Natural killer cell treated with Interleukin-12 subunit alpha and Interleukin-12 subunit beta and Interleukin-15 and Interleukin-18, amount 100 ng/mL, for 72 hours (primary cell): ENCODE measurements around the gene SLC66A2. TPM values are rescaled to one million over a fixed set of nuclear protein-coding genes. Genes with fewer than 3 reads are reported as not detected.
"Not testable (repeated sequence)": the region's sequence is repeated elsewhere in the genome, so short reads cannot be mapped to it uniquely, and the experiment has no call there.

ENCODE experiments used
- ATAC-seq, 2 donors: fragments of 150-1000 bp; cut with Tn5 transposase in 1 of 2; sonication (Bioruptor Pico), chemical (Tn5 transposase) in 1 of 2; 2 replicates each; pipeline ENCODE4 v1.10.0; 2021
- DNase-seq: peaks from one replicate; pipeline ENCODE4 v3.0.0; 2022; ENCODE audit warnings: low spot score
- H3K27ac Mint-ChIP-seq, 2 donors: 1 replicate in 1 of 2; 2 replicates in 1 of 2; pipeline ENCODE4 v1.8.0; 2022; ENCODE audit warnings: mixed read lengths in 2 of 2, mild to moderate bottlenecking in 1 of 2, moderate library complexity in 1 of 2
- H3K27me3 Mint-ChIP-seq, 2 donors: 1 replicate in 1 of 2; 2 replicates in 1 of 2; pipeline ENCODE4 v1.8.0; 2022; ENCODE audit warnings: mixed read lengths in 2 of 2
- H3K36me3 Mint-ChIP-seq: one replicate; pipeline ENCODE4 v1.8.0; 2022; ENCODE audit warnings: mixed read lengths
- H3K4me1 Mint-ChIP-seq, 2 donors: 1 replicate in 1 of 2; 2 replicates in 1 of 2; pipeline ENCODE4 v1.8.0; 2022; ENCODE audit warnings: low read depth in 2 of 2, mixed read lengths in 2 of 2, mild to moderate bottlenecking in 1 of 2
- H3K4me3 Mint-ChIP-seq: one replicate; pipeline ENCODE4 v1.8.0; 2022; ENCODE audit warnings: mixed read lengths
- H3K9me3 Mint-ChIP-seq: 2 replicates; pipeline ENCODE4 v1.8.0; 2022; ENCODE audit warnings: mixed read lengths
- total RNA-seq, 2 donors: library from RNA; stranded (reverse); gene quantifications; one replicate each; pipeline ENCODE4 v1.2.3, GENCODE V29; 2022

SLC66A2 gene
- total RNA-seq, 2 donors from 2014 or later: 23.8 to 28.1 TPM

DNA sequence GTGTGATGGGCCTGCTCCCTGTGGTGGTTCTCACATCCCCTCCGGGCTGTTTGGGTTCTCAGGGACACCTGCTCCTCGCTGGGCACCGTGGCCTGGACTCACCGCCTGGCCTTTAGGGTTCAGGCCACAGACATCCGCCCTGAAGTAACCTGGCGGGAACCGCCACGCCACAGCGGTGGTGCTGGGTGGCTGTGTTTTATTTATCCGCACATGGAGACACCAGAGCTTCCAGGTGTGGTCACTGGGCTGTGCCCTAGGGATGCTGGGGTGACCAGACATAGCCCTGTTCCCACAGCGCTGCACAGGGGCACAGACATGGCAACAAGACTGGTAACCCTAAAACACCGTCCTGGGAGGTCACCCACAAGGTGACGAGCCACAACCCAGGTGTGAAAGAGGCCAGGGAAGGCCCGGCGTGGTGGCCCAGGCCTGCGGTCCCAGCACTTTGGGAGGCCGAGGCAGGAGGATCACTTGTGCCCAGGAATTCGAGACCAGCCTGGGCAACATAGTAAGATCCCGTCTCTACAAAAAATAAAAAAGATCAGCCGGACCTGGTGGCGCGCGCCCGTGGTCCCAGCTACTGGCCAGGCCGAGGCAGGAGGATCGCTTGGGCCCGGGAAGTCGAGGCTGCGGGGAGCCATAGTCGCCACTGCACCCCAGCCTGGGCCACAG, 12.3 kb upstream of the SLC66A2 start:
- Mint-ChIP-seq H3K4me1 (peaks cover 24 to 26% of the 10 kb centered on the region in 2 donors), H3K9me3 (no peaks in the 10 kb centered on the region), H3K27me3 (peaks cover 0 to 10% of the 10 kb centered on the region in 2 donors), H3K27ac (peak overlapping the region in 1 of 2 donors; percentile 34), H3K4me3 (peak overlapping the region; percentile 79), H3K36me3 (no peaks in the 10 kb centered on the region)
- ATAC-seq (no peak), DNase-seq (no peak)

DNA sequence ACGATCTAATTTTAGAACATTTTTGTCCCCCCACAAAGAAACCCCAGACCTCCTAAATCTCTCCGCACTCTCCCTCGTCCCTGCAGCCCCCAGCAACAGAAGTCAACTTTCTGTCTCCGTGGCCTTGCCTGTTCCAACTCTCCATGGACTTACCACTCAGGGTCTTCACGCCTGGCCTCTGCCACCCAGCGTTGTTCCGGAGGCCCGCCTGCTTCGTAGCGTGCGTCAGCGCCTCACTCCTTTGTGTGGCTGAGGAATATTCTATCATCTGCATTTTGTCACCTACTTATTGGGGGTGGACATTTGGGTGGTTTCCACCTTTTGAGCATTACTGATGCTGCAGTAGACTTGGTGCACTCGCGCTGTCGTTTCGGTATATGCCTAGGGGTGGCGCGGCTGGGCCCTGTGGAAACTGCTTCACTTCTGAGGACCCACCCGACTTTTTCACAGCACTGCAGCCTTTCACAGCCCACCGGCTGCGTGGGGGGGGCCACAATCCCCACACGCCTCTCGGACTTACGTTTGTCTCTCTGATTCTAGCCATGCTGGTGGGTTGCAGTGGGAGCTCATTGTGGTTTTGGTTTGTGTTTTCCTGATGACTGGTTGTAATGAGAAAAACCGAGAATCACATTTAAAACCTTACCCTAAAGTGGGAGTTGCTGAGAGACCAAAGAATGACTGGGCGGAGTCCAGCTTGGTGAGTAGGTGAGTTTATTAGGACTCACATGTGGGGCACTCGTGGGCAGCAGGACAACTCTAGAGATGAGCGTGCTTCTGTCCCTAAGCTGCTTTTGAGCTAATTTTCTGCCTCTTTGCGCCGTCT, 11.6 kb upstream of the SLC66A2 start:
- Mint-ChIP-seq H3K27me3 (peaks cover 0 to 10% of the 10 kb centered on the region in 2 donors), H3K9me3 (no peaks in the 10 kb centered on the region), H3K27ac (peak overlapping the region in 1 of 2 donors; percentile 34), H3K4me3 (peak overlapping the region; percentile 79), H3K36me3 (no peaks in the 10 kb centered on the region), H3K4me1 (peaks cover 24 to 26% of the 10 kb centered on the region in 2 donors)
- DNase-seq (no peak), ATAC-seq (peak; percentile 61 to 87)

DNA sequence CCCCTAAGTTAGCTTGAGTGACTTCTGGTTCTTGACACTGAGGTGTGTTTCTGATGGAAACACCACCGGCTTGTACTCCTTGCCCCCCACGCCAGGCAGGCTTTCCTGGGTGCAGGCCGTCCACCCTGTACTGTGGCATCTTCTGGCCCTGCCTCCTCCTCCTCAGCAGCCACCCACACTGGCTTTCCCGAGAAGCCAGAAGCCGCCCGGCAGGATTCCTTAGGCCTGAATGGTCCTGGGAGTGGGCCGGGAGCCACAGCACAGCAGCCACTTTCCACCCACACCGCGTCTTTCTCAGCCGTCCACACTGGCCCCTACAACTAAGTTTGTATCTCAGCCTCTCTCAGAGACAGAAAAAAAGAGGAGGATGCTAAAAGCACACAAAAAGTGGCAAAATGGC, 10.9 kb upstream of the SLC66A2 start:
- H3K9me3 Mint-ChIP-seq: no peaks in the 10 kb centered on the region
- H3K36me3 Mint-ChIP-seq: no peaks in the 10 kb centered on the region
- H3K27ac Mint-ChIP-seq: peak overlapping the region in 1 of 2 donors; percentile 34
- peaks cover 0 to 10% of the 10 kb centered on the region in 2 donors for H3K27me3 Mint-ChIP-seq
- DNase-seq: no peak
- ATAC-seq: no peak
- no peak overlapping the region for H3K4me3 Mint-ChIP-seq
- peaks cover 24 to 26% of the 10 kb centered on the region in 2 donors for H3K4me1 Mint-ChIP-seq

DNA sequence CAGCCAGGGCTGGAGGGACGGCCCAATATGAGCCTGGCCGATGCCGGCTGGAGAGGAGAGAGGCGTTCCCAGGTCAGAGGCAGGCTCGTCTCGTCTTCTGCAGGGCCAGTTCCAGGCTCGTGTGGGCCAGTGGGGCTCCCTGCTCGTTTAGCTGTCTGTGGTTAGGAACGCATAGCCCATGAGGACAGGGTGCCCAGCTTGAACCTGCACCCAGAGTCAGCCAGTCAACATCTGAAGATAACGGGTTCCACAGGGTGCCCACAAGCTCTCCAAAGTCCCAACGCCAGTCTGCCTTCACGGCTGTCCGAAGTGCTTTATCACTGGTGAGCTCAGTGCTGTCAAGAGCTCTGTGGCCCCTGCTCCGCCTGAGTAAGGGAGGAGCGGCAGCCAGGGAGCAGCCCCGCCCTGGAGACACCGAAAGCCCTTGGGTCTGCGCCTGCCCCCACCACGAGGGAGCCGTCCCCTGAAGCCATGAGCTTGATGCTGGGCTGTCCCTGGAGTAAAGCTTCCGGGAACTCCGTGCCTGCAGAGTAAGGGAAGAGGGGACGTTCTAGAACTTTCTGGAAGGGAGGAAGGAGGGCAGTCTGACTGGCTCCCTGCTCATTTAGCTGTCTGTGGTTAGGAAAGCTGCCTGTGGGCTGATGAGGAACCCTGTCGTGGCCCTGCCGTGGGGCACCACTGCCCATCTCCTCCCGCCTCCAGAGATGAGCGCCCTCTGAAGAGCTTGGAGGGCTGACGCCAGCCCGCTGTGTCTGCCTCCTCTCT, 10.3 kb upstream of the SLC66A2 start:
- Mint-ChIP-seq H3K9me3 (no peaks in the 10 kb centered on the region), H3K4me1 (peaks cover 24 to 26% of the 10 kb centered on the region in 2 donors), H3K27ac (no peak overlapping the region), H3K4me3 (no peak overlapping the region), H3K36me3 (no peaks in the 10 kb centered on the region), H3K27me3 (peaks cover 0 to 10% of the 10 kb centered on the region in 2 donors)
- DNase-seq: no peak
- no peak for ATAC-seq

DNA sequence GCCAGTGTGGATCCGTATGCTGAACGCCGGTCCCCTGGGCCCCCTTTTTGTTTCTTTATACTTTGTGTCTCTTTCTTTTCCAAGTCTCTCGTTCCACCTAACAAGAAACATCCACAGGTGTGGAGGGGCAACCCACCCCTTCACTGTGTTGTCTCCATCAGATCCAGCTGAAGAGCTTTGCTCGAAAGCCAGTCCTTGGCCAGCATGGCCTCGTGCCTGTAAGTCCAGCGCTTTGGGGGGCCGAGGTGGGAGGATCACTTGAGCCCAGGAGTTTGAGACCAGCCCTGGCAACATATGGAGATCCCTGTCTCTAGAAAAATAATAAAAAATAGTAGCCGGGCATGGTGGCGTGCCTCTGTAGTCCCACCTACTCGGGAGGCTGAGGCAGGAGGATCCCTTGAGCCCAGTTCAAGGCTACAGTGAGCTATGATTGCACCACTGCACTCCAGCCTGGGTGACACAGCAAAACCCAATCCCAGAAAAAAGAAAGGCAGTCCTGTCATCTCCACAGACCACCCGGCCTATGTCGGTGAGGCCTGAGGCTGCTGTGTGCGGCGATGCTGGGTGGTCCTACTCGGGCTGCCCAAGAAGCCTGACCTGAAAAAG, 9.6 kb upstream of the SLC66A2 start:
- Mint-ChIP-seq H3K9me3 (no peaks in the 10 kb centered on the region), H3K27ac (no peak overlapping the region), H3K27me3 (peaks cover 0 to 10% of the 10 kb centered on the region in 2 donors), H3K4me1 (peaks cover 24 to 26% of the 10 kb centered on the region in 2 donors), H3K36me3 (no peaks in the 10 kb centered on the region), H3K4me3 (no peak overlapping the region)
- ATAC-seq: no peak
- DNase-seq: no peak

DNA sequence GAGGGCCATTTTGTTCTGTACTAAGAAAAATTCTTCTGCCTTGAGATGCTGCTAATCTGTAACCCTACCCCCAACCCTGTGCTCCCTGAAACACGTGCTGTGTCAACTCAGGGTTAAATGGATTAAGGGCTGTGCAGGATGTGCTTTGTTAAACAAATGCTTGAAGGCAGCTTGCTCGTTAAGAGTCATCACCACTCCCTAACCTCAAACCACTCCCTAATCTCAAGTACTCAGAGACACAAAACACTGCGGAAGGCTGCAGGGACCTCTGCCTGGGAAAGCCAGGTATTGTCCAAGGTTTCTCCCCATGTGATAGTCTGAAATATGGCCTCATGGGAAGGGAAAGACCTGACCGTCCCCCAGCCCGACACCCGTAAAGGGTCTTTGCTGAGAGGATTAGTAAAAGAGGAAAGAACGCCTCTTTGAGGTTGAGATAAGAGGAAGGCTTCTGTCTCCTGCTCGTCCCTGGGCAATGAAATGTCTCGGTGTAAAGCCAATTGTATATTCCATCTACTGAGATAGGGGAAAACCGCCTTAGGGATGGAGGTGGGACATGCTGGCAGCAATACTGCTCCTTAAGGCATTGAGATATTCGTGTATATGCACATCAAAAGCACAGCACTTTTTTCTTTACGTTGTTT, 8.8 kb upstream of the SLC66A2 start:
- ATAC-seq, H3K36me3 Mint-ChIP-seq, H3K27ac Mint-ChIP-seq, H3K27me3 Mint-ChIP-seq, H3K4me3 Mint-ChIP-seq, DNase-seq, H3K9me3 Mint-ChIP-seq: not testable (repeated sequence)
- H3K4me1 Mint-ChIP-seq: peaks cover 19 to 21% of the 10 kb centered on the region in 2 donors

DNA sequence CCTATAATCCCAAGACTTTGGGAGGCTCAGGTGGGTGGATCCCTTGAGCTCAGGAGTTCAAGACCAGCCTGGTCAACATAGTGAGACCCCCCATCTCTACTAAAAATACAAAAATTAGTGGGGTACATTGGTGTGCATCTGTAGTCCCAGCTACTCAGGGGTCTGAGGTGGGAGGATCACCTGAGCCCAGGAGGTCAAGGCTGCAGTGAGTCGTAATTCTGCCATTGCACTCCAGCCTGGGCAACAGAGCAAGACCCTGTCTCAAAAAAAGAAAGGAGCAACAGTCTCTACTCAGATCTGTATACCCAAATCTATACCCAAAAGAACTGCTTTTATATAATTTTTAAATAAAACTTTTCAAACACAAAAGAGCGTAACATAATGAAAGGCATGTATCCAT, 7.5 kb upstream of the SLC66A2 start:
- Mint-ChIP-seq H3K36me3 (no peaks in the 10 kb centered on the region), H3K9me3 (no peaks in the 10 kb centered on the region), H3K4me3 (no peak overlapping the region), H3K27me3 (peaks cover 0 to 10% of the 10 kb centered on the region in 2 donors), H3K4me1 (peaks cover 18 to 22% of the 10 kb centered on the region in 2 donors), H3K27ac (no peak overlapping the region)
- ATAC-seq (no peak), DNase-seq (no peak)

DNA sequence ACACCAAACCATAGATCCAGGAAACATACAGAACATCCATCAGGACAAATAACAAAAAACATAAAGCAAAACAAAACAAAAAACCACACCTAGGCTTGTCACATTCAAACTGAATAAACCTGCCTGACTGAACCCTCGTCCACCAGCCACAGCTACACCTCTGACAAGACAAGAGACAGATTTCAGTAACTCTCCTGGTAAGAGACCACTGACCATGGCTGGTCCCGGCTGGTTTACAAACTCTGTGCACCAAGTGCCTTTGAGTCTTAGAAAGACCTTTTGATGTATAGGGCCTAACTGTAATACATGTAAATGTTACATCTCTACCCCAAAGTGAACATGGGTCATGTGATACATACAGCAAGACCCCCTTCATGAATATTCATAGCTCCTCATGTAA, 4.8 kb upstream of the SLC66A2 start:
- H3K36me3 Mint-ChIP-seq: no peaks in the 10 kb centered on the region
- DNase-seq (no peak), ATAC-seq (no peak)
- peaks cover 0 to 4% of the 10 kb centered on the region in 2 donors for H3K27me3 Mint-ChIP-seq
- H3K27ac Mint-ChIP-seq: no peak overlapping the region
- peaks cover 7 to 8% of the 10 kb centered on the region in 2 donors for H3K4me1 Mint-ChIP-seq
- H3K9me3 Mint-ChIP-seq: no peaks in the 10 kb centered on the region
- H3K4me3 Mint-ChIP-seq: no peak overlapping the region

DNA sequence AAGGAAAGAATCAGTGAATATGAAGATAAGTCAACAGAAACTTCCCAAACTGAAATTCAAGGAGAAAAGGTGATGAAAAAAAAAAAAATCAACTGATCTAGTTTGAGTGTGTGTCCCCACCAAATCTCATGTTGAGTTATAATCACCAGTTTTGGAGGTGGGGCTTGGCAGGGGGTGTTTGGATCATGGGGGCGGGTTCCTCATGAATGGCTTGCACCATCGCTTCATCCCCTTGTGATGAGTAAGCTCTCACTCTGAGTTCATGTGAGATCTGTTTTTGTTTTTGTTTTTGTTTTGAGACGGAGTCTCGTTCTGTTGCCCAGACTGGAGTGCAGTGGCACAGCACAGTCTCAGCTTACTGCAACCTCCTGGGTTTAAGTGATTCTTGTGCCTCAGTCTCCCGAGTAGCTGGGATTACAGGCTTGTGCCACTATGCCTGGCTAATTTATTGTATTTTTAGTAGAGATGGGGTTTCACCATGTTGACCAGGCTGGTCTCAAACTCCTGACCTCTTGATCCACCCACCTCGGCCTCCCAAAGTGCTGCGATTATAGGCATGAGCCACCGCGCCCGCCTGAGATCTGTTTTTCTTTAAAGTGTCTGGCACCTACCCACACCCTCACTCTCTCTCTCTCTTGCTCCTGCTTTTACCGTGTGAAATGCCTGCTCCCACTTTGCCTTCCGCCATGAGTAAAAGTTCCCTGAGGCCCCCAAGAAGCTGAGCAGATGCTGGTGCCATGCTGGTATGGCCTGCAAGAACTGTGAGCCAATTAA, 4.0 kb upstream of the SLC66A2 start:
- no peaks in the 10 kb centered on the region for H3K9me3 Mint-ChIP-seq
- peaks cover 0 to under 1% of the 10 kb centered on the region in 2 donors for H3K27me3 Mint-ChIP-seq
- H3K4me1 Mint-ChIP-seq: peaks cover 5 to 8% of the 10 kb centered on the region in 2 donors
- no peaks in the 10 kb centered on the region for H3K36me3 Mint-ChIP-seq
- no peak overlapping the region for H3K27ac Mint-ChIP-seq
- DNase-seq (no peak), ATAC-seq (no peak)
- no peak overlapping the region for H3K4me3 Mint-ChIP-seq

DNA sequence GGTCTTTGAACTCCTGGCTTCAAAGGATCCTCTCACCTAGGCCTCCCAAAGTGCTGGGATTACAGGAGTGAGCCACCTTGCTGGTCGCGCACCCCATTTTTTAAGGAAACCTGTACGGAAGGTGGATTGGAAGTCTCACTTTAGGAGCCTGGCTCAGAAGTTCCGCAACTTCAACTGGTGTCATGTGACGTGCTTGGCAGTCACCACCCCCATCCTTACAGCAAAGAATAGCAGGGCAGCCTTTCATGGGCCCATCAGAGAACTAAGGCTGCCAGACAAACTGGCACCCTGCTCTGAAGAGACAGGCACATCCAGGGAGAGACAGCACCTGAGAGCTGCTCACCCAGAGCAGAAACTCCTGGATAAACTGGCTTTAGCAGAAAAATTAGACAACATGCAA, 3.3 kb upstream of the SLC66A2 start:
- Mint-ChIP-seq H3K27me3 (no peaks in the 10 kb centered on the region), H3K27ac (no peak overlapping the region), H3K4me3 (no peak overlapping the region), H3K9me3 (no peaks in the 10 kb centered on the region), H3K4me1 (peaks cover 8 to 11% of the 10 kb centered on the region in 2 donors), H3K36me3 (no peaks in the 10 kb centered on the region)
- ATAC-seq: no peak
- DNase-seq: no peak

DNA sequence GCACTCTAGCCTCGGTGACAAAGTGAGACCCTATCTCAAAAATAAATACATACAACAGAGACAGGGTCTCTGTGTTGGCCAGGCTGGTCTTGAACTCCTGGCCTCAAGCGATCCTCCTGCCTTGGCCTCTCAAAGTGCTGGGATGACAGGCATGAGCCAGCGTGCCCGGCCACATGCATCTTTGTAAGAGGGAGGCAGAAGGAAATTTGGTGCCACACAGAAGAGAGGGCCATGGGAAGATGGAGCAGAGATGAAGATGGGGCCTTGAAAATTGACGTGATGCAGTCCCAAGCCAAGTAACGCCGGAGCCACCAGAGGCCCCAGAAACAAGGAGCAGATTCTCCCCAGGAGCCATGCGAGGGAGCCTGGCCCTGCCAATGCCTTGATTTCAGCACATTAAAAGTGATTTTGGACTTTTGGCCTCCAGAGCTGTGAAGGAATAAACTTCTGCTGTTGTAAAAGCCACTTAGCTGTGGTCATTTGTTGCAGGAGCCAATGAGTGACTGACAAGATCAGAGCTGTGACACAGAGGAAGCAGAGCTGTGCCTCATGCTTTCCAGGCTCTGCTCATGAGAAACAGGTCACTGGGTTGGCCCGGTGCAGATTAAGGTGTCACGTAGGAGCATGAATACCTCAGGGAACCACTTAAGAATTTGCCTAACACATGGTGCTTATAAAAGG, 2.7 kb upstream of the SLC66A2 start:
- Mint-ChIP-seq H3K27ac (no peak overlapping the region), H3K4me1 (peaks cover 11 to 14% of the 10 kb centered on the region in 2 donors), H3K9me3 (no peaks in the 10 kb centered on the region), H3K4me3 (no peak overlapping the region), H3K36me3 (no peaks in the 10 kb centered on the region), H3K27me3 (no peaks in the 10 kb centered on the region)
- DNase-seq: no peak
- ATAC-seq: no peak

DNA sequence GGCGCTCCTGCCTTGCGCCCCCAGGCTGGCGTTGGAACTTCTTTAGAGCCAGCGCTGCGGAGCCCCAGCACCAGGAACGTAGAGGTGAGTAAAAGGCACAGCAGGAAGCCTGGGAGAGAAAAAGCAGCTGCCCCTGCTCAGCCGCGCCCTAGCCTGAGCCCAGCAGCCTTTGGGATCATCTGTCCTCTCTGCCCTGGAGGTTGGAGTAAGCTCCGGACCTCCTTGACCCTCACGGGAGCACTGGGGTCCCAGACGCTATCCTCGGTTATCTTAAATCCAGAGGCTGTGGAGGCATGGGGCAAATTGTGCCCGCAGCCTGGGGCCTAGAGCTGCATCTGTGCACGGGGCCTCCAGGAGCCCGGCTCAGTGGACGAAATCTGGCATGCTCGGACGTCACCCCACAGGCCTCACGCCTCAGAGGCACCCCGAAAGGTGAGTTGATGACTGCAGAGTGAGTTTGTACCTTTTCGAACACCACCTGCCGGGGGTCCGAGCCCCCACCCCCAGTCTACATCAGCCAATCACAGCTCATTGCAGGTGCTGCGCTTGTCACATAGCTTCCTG, 1.6 kb upstream of the SLC66A2 start:
- Mint-ChIP-seq H3K27me3 (no peaks in the 10 kb centered on the region), H3K4me1 (peaks cover 11 to 18% of the 10 kb centered on the region in 2 donors), H3K4me3 (no peak overlapping the region), H3K27ac (no peak overlapping the region), H3K36me3 (no peaks in the 10 kb centered on the region), H3K9me3 (no peaks in the 10 kb centered on the region)
- ATAC-seq: no peak
- no peak for DNase-seq
